ENCODE results near the gene NKX2-1. TPM values are rescaled to one million over a fixed set of nuclear protein-coding genes. Genes with fewer than 3 reads are reported as not detected.
A peak's percentile ranks its signal among the peaks of the same experiment; 100 is the strongest.

Gene NKX2-1
- total RNA-seq, 2 donors from 2014 or later, result 0.31 to 0.62 TPM

- peak; percentile 77 for DNase-seq
- Mint-ChIP-seq H3K4me1 (peaks cover 60% of the 10 kb centered on the region), H3K9me3 (no peaks in the 10 kb centered on the region), H3K27me3 (ENCODE audit: insufficient read depth) (peaks cover 94% of the 10 kb centered on the region), H3K36me3 (ENCODE audit: low read depth) (no peaks in the 10 kb centered on the region), H3K27ac (no peak overlapping the region), H3K4me3 (peak overlapping the region; percentile 42)
- no peaks in the 10 kb centered on the region for H3K36me3 ChIP-seq (ENCODE audit: control insufficient read depth, insufficient read depth, low read length)
- no peak overlapping the region for H3K27ac ChIP-seq (ENCODE audit: low read depth, low read length)
- H3K27me3 ChIP-seq (ENCODE audit: control insufficient read depth, insufficient read depth, low read length, poor library complexity, severe bottlenecking), result peaks cover 100% of the 10 kb centered on the region
- H3K9ac ChIP-seq (ENCODE audit: extremely low read depth, low read length, poor library complexity, severe bottlenecking), result no peak overlapping the region
- WGBS, 2 experiments (ENCODE audit: insufficient coverage in 1 of 2, insufficient read length in 1 of 2), result 0 to 2% methylated on average over 13 to 17 of the region's 17 CpGs
- H3K4me1 ChIP-seq (ENCODE audit: control insufficient read depth, insufficient read depth, low read length), result peaks cover 18% of the 10 kb centered on the region
- H3K9me3 ChIP-seq (ENCODE audit: control insufficient read depth, low read length), result no peaks in the 10 kb centered on the region
- no peak for TF ChIP-seq CTCF (conservative IDR thresholded peaks at IDR 0.05)
- H3K4me3 ChIP-seq (ENCODE audit: low read length), result peak overlapping the region; percentile 61
These were observed 7.0 kb downstream of the NKX2-1 start for GRCh38 chr14:36513012-36513420.

- Histone ChIP-seq H3K27me3 (ENCODE audit: control insufficient read depth, insufficient read depth, low read length, poor library complexity, severe bottlenecking) (peaks cover 100% of the 10 kb centered on the region), H3K36me3 (ENCODE audit: control insufficient read depth, insufficient read depth, low read length) (no peaks in the 10 kb centered on the region), H3K4me3 (ENCODE audit: low read length) (peak overlapping the region; percentile 61), H3K9ac (ENCODE audit: extremely low read depth, low read length, poor library complexity, severe bottlenecking) (no peak overlapping the region), H3K27ac (ENCODE audit: low read depth, low read length) (no peak overlapping the region), H3K9me3 (ENCODE audit: control insufficient read depth, low read length) (no peaks in the 10 kb centered on the region), H3K4me1 (ENCODE audit: control insufficient read depth, insufficient read depth, low read length) (peaks cover 18% of the 10 kb centered on the region)
- no peak for TF ChIP-seq CTCF (conservative IDR thresholded peaks at IDR 0.05)
- Mint-ChIP-seq H3K36me3 (ENCODE audit: low read depth) (no peaks in the 10 kb centered on the region), H3K4me3 (peak overlapping the region; percentile 42), H3K9me3 (no peaks in the 10 kb centered on the region), H3K4me1 (peaks cover 60% of the 10 kb centered on the region), H3K27me3 (ENCODE audit: insufficient read depth) (peaks cover 94% of the 10 kb centered on the region), H3K27ac (no peak overlapping the region)
- no peak for DNase-seq
- WGBS, 2 experiments (ENCODE audit: insufficient coverage in 1 of 2, insufficient read length in 1 of 2), result 3 to 5% methylated on average over 5 to 9 of the region's 9 CpGs
These were observed 7.4 kb downstream of the NKX2-1 start for GRCh38 chr14:36512585-36513003.

GRCh38 chr14:36511981-36512584 lies 7.9 kb downstream of the NKX2-1 start:
- Histone ChIP-seq H3K4me3 (ENCODE audit: low read length) (peak overlapping the region; percentile 61), H3K9me3 (ENCODE audit: control insufficient read depth, low read length) (no peaks in the 10 kb centered on the region), H3K27me3 (ENCODE audit: control insufficient read depth, insufficient read depth, low read length, poor library complexity, severe bottlenecking) (peaks cover 100% of the 10 kb centered on the region), H3K9ac (ENCODE audit: extremely low read depth, low read length, poor library complexity, severe bottlenecking) (no peak overlapping the region), H3K4me1 (ENCODE audit: control insufficient read depth, insufficient read depth, low read length) (peaks cover 18% of the 10 kb centered on the region), H3K36me3 (ENCODE audit: control insufficient read depth, insufficient read depth, low read length) (no peaks in the 10 kb centered on the region), H3K27ac (ENCODE audit: low read depth, low read length) (no peak overlapping the region)
- no peak for DNase-seq
- H3K27ac Mint-ChIP-seq, result no peak overlapping the region
- 20 to 40% methylated on average over 1 to 7 of the region's 7 CpGs for WGBS, 2 experiments (ENCODE audit: insufficient coverage in 1 of 2, insufficient read length in 1 of 2)
- H3K4me3 Mint-ChIP-seq, result peak overlapping the region; percentile 42
- no peak for TF ChIP-seq CTCF (conservative IDR thresholded peaks at IDR 0.05)
- H3K36me3 Mint-ChIP-seq (ENCODE audit: low read depth), result no peaks in the 10 kb centered on the region
- no peaks in the 10 kb centered on the region for H3K9me3 Mint-ChIP-seq
- H3K4me1 Mint-ChIP-seq, result peaks cover 60% of the 10 kb centered on the region
- H3K27me3 Mint-ChIP-seq (ENCODE audit: insufficient read depth), result peaks cover 97% of the 10 kb centered on the region
